Lower leg skin (tissue), 3 donors: ENCODE measurements around the gene YWHAB.

ENCODE experiments used
- POLR2A ChIP-seq, 2 donors: fragments of 450-650 bp; IDR thresholded peaks; one replicate each; pipeline ENCODE4 v1.6.1; 2016 to 2017; ENCODE audit warnings: antibody characterized with exemption in 2 of 2, mild to moderate bottlenecking in 1 of 2, moderate library complexity in 1 of 2
- TF ChIP-seq, protein P1 (sequence below), 3 donors: fragments of 450-650 bp; IDR thresholded peaks; one replicate each; pipeline ENCODE4 v1.5.1; 2016; ENCODE audit warnings: antibody characterized with exemption in 3 of 3, mild to moderate bottlenecking in 3 of 3, moderate library complexity in 2 of 3

DNA sequence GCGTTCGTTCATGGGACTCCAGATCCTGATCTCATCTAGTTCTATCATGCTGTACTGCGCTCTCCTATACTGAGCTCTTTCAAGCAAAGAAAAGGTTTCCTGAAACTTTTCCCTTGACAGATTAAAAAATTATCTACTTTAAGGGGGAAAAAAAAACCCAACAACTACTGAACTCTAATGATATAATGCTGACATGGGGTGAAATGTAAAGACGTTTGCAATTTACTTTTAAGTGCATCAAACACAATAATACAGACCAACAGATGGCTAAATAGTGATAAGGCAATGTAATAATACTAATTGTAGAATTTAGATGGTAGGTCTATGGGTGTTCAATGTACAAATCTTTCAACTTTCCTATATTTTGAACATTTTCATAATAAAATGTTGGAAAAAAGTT lies 58.3 kb downstream of the YWHAB start:
- TF ChIP-seq, protein P1, sequence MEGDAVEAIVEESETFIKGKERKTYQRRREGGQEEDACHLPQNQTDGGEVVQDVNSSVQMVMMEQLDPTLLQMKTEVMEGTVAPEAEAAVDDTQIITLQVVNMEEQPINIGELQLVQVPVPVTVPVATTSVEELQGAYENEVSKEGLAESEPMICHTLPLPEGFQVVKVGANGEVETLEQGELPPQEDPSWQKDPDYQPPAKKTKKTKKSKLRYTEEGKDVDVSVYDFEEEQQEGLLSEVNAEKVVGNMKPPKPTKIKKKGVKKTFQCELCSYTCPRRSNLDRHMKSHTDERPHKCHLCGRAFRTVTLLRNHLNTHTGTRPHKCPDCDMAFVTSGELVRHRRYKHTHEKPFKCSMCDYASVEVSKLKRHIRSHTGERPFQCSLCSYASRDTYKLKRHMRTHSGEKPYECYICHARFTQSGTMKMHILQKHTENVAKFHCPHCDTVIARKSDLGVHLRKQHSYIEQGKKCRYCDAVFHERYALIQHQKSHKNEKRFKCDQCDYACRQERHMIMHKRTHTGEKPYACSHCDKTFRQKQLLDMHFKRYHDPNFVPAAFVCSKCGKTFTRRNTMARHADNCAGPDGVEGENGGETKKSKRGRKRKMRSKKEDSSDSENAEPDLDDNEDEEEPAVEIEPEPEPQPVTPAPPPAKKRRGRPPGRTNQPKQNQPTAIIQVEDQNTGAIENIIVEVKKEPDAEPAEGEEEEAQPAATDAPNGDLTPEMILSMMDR (IDR thresholded peaks at IDR 0.05) = no peak
- TF ChIP-seq POLR2A (IDR thresholded peaks at IDR 0.05) = no peak
